GM12878 (cell line): ENCODE results near the gene SPRING1. TPM values are rescaled to one million over a fixed set of nuclear protein-coding genes. Genes with fewer than 3 reads are reported as not detected.

Experiments used
- ATAC-seq: fragments of 200-7000 bp; cut with Tn5 transposase; 3 replicates; pipeline ENCODE4 v1.9.1; 2020; ENCODE audit warnings: mild to moderate bottlenecking, moderate library complexity
- BruUV-seq: library from RNA; stranded (reverse); fragments of 400-500 nt; replicated peaks from 2 replicates; lab custom pipeline; 2021; lab: Mats Ljungman, UMichigan
- CTCF ChIA-PET: fragments of 300-600 bp; sonication (Branson Sonifier 250); formaldehyde crosslinking; extraction: SDS; loops from one replicate; lab custom pipeline; 2021; ENCODE audit warnings: inconsistent platforms; lab: Yijun Ruan, JAX
- POLR2A ChIA-PET: fragments of 350-600 bp; formaldehyde crosslinking; extraction: SDS; loops from one replicate; lab custom pipeline; 2021; ENCODE audit warnings: inconsistent platforms; lab: Charles Lee
- RAD21 ChIA-PET: fragments of 300-600 bp; sonication (Branson Sonifier 250); formaldehyde crosslinking; loops from one replicate; lab custom pipeline; 2023; ENCODE audit warnings: antibody characterized with exemption; ENCODE audit not compliant: unreplicated experiment; lab: Charles Lee
- SMC1A ChIA-PET: fragments of 300-600 bp; sonication (Branson Sonifier 250); formaldehyde crosslinking; loops from one replicate; lab custom pipeline; 2023; ENCODE audit not compliant: unreplicated experiment, uncharacterized antibody; lab: Charles Lee
- DNase-seq: peaks from one replicate; pipeline ENCODE4 v3.0.0-alpha.2; 2011; ENCODE audit warnings: low read depth, low spot score
- FAIRE-seq: peaks from 3 replicates; lab custom pipeline; 2011; peaks lifted over from hg19 to GRCh38; lab: Jason Lieb, UNC
- H2AFZ ChIP-seq: 2 replicates; pipeline ENCODE4 v1.6.0; 2011; ENCODE audit warnings: low read depth, low read length, control low read depth; ENCODE audit not compliant: control insufficient read depth
- H3K27ac ChIP-seq: 2 replicates; pipeline ENCODE4 v1.5.1; 2011; ENCODE audit warnings: control low read depth; ENCODE audit not compliant: control insufficient read depth, insufficient read depth
- H3K27me3 ChIP-seq, 2 experiments: replicated peaks in 1 of 2; 2 replicates each; pipeline versions ENCODE4 v1.6.0 to v1.6.1; 2011; ENCODE audit warnings: low read length in 1 of 2; ENCODE audit not compliant: control insufficient read depth in 2 of 2, insufficient read depth in 2 of 2
- H3K36me3 ChIP-seq, 2 experiments: 2 replicates each; pipeline ENCODE4 v1.5.1; 2011; ENCODE audit warnings: low read length in 1 of 2; ENCODE audit not compliant: control insufficient read depth in 2 of 2, insufficient read depth in 2 of 2
- H3K4me1 ChIP-seq: 2 replicates; pipeline ENCODE4 v1.6.1; 2011; ENCODE audit warnings: mild to moderate bottlenecking, low read length, moderate library complexity, mixed read lengths; ENCODE audit not compliant: control insufficient read depth, insufficient read depth
- H3K4me2 ChIP-seq: 2 replicates; pipeline ENCODE4 v1.6.0; 2011; ENCODE audit warnings: control low read depth; ENCODE audit not compliant: control insufficient read depth, insufficient read depth
- H3K4me3 ChIP-seq: fragments of 200-600 bp; sonication (generic); 2 replicates; pipeline ENCODE4 v1.5.1; 2016
- H3K79me2 ChIP-seq: 2 replicates; pipeline ENCODE4 v1.6.0; 2011; ENCODE audit warnings: low read length; ENCODE audit not compliant: control insufficient read depth, insufficient read depth
- H3K9ac ChIP-seq: 2 replicates; pipeline ENCODE4 v1.8.0; 2011; ENCODE audit warnings: low read length, control low read depth, mixed read lengths; ENCODE audit not compliant: control insufficient read depth, insufficient read depth
- H3K9me3 ChIP-seq: replicated peaks from 3 replicates; pipeline ENCODE4 v1.5.1; 2011; ENCODE audit warnings: mild to moderate bottlenecking, low read length; ENCODE audit not compliant: control insufficient read depth, insufficient read depth
- H4K20me1 ChIP-seq: 2 replicates; pipeline ENCODE4 v1.6.0; 2011; ENCODE audit not compliant: control insufficient read depth, insufficient read depth
- MTA2 ChIP-seq: fragments of 450-650 bp; IDR thresholded peaks from 2 replicates; pipeline ENCODE4 v1.6.1; 2016; ENCODE audit warnings: low read depth, mild to moderate bottlenecking, moderate library complexity
- REST ChIP-seq: IDR thresholded peaks from 2 replicates; pipeline ENCODE4 v1.6.1; 2012; ENCODE audit warnings: mild to moderate bottlenecking, low read depth, low read length
- SKIL ChIP-seq: fragments of 450-650 bp; IDR thresholded peaks from 2 replicates; pipeline ENCODE4 v1.6.1; 2017; ENCODE audit warnings: mild to moderate bottlenecking, low read depth, inconsistent platforms; ENCODE audit not compliant: poor library complexity, severe bottlenecking
- ZBTB33 ChIP-seq: fragments of 450-650 bp; IDR thresholded peaks from 2 replicates; pipeline ENCODE4 v1.6.1; 2017; ENCODE audit warnings: mild to moderate bottlenecking
- WGBS: methylation state at CpG from one replicate; pipeline ENCODE4 v1.1.6; 2016; ENCODE audit warnings: low lambda C conversion rate; ENCODE audit not compliant: insufficient replicate concordance, insufficient coverage; ENCODE audit errors: missing lambda C conversion rate; 5-methylcytosine and 5-hydroxymethylcytosine counted together
- in situ Hi-C: fragments of 300-500 bp; cut with MboI; formaldehyde crosslinking; loops from 9 replicates; pipeline ENCODE4 v1.14.3; 2018; ENCODE audit warnings: mixed read lengths
- intact Hi-C: fragments of 100-400 bp; cut with micrococcal nuclease; formaldehyde crosslinking; loops from one replicate; pipeline ENCODE4 v1.14.2; 2022; ENCODE audit not compliant: unreplicated experiment
- polyA plus RNA-seq, 11 experiments: library from polyadenylated mRNA; depleted of rRNA in 4 of 11; unstranded in 6 of 11; stranded (reverse) in 5 of 11; fragments of >200 nt; fragmentation: Nextera tagmentation in 4 of 11; fragmentation: Illumina TruSeq in 1 of 11; extraction: Ambion mirVana in 4 of 11; extraction: Trizol in 1 of 11; gene quantifications; 1 replicate in 1 of 11; 2 replicates in 10 of 11; pipeline versions ENCODE4 v1.2.1 to v1.2.3, GENCODE V29; 2011 to 2016; ENCODE audit warnings: inconsistent platforms in 2 of 11, missing spikeins in 2 of 11, low read depth in 1 of 11
- total RNA-seq, 4 experiments: library from RNA; depleted of rRNA in 3 of 4; stranded (reverse); fragments of >200 nt in 3 of 4; fragmentation: Illumina TruSeq in 1 of 4; extraction: Trizol in 1 of 4; gene quantifications; 2 replicates each; pipeline versions ENCODE4 v1.2.1 to v1.2.3, GENCODE V29; 2013 to 2021

Gene SPRING1
- total and polyA plus RNA-seq, 10 of the 15 experiments (the other 5 are each of a cell fraction or from before 2014, with no cell fraction given): 2.5 to 25.7 (median 14.3) TPM

DNA sequence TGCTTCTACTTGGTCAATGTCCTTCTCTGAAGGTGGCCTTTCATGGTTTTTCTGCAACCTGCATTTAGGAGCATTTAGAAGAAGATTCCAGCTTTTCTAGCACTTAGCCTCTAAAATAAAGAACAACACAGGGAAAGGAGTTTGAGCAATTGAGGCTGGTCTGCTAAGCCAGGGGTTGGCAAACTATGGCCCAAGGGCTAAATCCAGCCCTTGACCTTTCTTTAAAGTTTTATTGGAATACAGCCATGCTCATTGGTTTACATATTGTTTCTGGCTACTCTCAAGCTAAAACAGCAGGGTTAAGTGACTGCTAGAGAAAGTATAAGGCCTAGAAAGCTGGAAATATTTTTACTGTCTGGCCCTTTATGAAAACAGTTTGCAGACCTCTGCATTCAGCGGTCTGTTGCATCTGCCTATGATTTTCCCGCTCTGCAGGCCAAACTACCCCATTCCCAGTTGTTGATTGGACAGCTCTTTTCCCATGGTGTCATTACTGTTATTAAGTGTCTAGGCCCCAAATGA lies 39.3 kb downstream of the SPRING1 start (continued):
- no peak for TF ChIP-seq REST

- FAIRE-seq (no peak), DNase-seq (no peak), ATAC-seq (no peak)
- RAD21 ChIA-PET: interaction anchor here (0.8 to 0.9 kb wide), 2 partner anchors 11 to 700 kb away, joined by 3 read pairs; no protein-coding TSS in a partner anchor
- Histone ChIP-seq H3K4me2 (no peak overlapping the region), H3K27me3 (peaks cover 6 to 19% of the 10 kb centered on the region in 2 experiments), H3K27ac (no peak overlapping the region), H2AFZ (no peak overlapping the region), H4K20me1 (no peaks in the 10 kb centered on the region), H3K36me3 (no peaks in the 10 kb centered on the region), H3K9ac (no peak overlapping the region), H3K4me1 (peaks cover 13% of the 10 kb centered on the region), H3K9me3 (no peaks in the 10 kb centered on the region), H3K4me3 (no peak overlapping the region), H3K79me2 (no peaks in the 10 kb centered on the region)
- CTCF ChIA-PET: interaction anchor here (0.8 to 1.9 kb wide), 6 partner anchors 11 to 701 kb away, joined by 3 to 7 read pairs (median 4); no protein-coding TSS in a partner anchor
- WGBS: 88% methylated on average over 8 of the region's 8 CpGs
- TF ChIP-seq SKIL (no peak), MTA2 (no peak), ZBTB33 (no peak)
- intact Hi-C loops (loop anchor here (5.0 kb wide), 5 partner anchors 76 to 556 kb away; partner anchors contain the start of gene MED13L), in situ Hi-C loops (no loop called here)
- BruUV-seq: no TSS peak
- SMC1A ChIA-PET: interaction anchor here (0.9 to 2.1 kb wide), 3 partner anchors 18 to 557 kb away, joined by 3 to 5 read pairs (median 4); no protein-coding TSS in a partner anchor
- POLR2A ChIA-PET: no interaction called here
These were observed 39.8 kb downstream of the SPRING1 start for GRCh38 chr12:116698116-116698515.
